SK-N-MC (cell line): ENCODE data around the gene ANKRD60.

Experiments used
- EZH2 ChIP-seq: fragments of 200-600 bp; sonication (generic); IDR thresholded peaks from one replicate; pipeline ENCODE4 v1.6.1; 2017; ENCODE audit warnings: antibody characterized with exemption
- POLR2AphosphoS5 ChIP-seq: IDR thresholded peaks from 2 replicates; pipeline ENCODE4 v1.6.1; 2012; ENCODE audit warnings: mild to moderate bottlenecking, low read depth, low read length, borderline replicate concordance

GRCh38 chr20:58175836-58176235, 52.6 kb downstream of the ANKRD60 start:
- TF ChIP-seq EZH2 (no peak), POLR2AphosphoS5 (no peak)
